Ovary (tissue), 9 donors: ENCODE measurements around the gene BACH2. TPM values are rescaled to one million over a fixed set of nuclear protein-coding genes. Genes with fewer than 3 reads are reported as not detected.

Experiments
- DNase-seq, 5 donors: peaks; one replicate each; pipeline ENCODE4 v3.0.0-alpha.2; 2019 to 2020
- H3K27ac ChIP-seq, 2 donors: fragments of 200-600 bp; one replicate each; pipeline versions ENCODE4 v1.5.1 to v1.8.0; 2019 to 2022
- H3K27me3 ChIP-seq: fragments of 200-600 bp; one replicate; pipeline ENCODE4 v1.8.0; 2022
- H3K36me3 ChIP-seq: fragments of 200-600 bp; sonication (generic); one replicate; pipeline ENCODE4 v1.5.1; 2019
- H3K4me1 ChIP-seq: one replicate; pipeline ENCODE4 v1.8.1; 2013; ENCODE audit warnings: mild to moderate bottlenecking, moderate library complexity; ENCODE audit not compliant: insufficient read depth
- H3K4me3 ChIP-seq: fragments of 200-600 bp; sonication (generic); one replicate; pipeline ENCODE4 v1.5.1; 2017
- H3K9me3 ChIP-seq, 2 donors: fragments of 200-600 bp in 1 of 2; sonication (generic) in 1 of 2; one replicate each; pipeline versions ENCODE4 v1.5.1 to v1.8.1; 2013 to 2019; ENCODE audit warnings: mild to moderate bottlenecking in 1 of 2, moderate library complexity in 1 of 2
- CTCF ChIP-seq, 3 donors: fragments of 450-650 bp in 2 of 3; fragments of 200-600 bp in 1 of 3; IDR thresholded peaks; one replicate each; pipeline versions ENCODE4 v1.5.1 to v1.8.0; 2016 to 2022; ENCODE audit warnings: antibody characterized with exemption in 3 of 3, mild to moderate bottlenecking in 1 of 3
- EP300 ChIP-seq: sonication (generic); formaldehyde crosslinking; IDR thresholded peaks from one replicate; pipeline ENCODE4 v1.6.1; 2017; ENCODE audit warnings: antibody characterized with exemption
- POLR2A ChIP-seq: fragments of 450-650 bp; IDR thresholded peaks from one replicate; pipeline ENCODE4 v1.6.1; 2017; ENCODE audit warnings: antibody characterized with exemption, mild to moderate bottlenecking, moderate library complexity
- WGBS, 3 donors: extraction: QIAGEN DNeasy Blood & Tissue Kit in 1 of 3; methylation state at CpG; one replicate each; pipeline versions ENCODE4 v1.1.5 to v1.1.7; 2013 to 2017; 5-methylcytosine and 5-hydroxymethylcytosine counted together
- intact Hi-C, 4 donors: fragments of 100-400 bp; cut with DNase I; formaldehyde crosslinking; loops; one replicate each; pipeline versions ENCODE4 v1.11.0 to v1.15.1; 2022 to 2023
- polyA plus RNA-seq, 2 donors: library from polyadenylated mRNA; stranded (reverse); fragments of 200-250 nt in 1 of 2; fragments of 350-450 nt in 1 of 2; fragmentation: Illumina TruSeq in 1 of 2; extraction: RNeasy Lipid Tissue Mini Kit (QIAGEN cat#74804) in 1 of 2; gene quantifications; one replicate each; pipeline ENCODE4 v1.2.3, GENCODE V29; 2013 to 2014
- total RNA-seq, 7 donors: library from RNA; depleted of rRNA in 2 of 7; stranded (reverse); fragments of >200 nt in 2 of 7; fragmentation: NEBNext Ultra II Directional in 3 of 7; extraction: Animal tissue kit (Norgen Biotek cat#: 25700) in 3 of 7; gene quantifications; one replicate each; pipeline versions ENCODE4 v1.1.0 to v1.2.4, GENCODE V29; 2016 to 2023
- donor health status: DM: no; HTN: no; CAD: no; lungs with moderate emphysema.
- donor health status: DM: no; HTN: no; CAD: no.
- donor health status: Bipolar disorder and iron deficiency.
- donor health status: DM: yes; HTN: yes; CAD: no.
- donor health status: DM: no; HTN: no; CAD: no.
- donor health status: DM: yes; HTN: yes; CAD: no.

The BACH2 gene
- total and polyA plus RNA-seq, 9 donors = 2.6 to 19.2 (median 10.5) TPM

GRCh38 chr6:90227673-90228072 lies 69.0 kb downstream of the BACH2 start:
- Histone ChIP-seq H3K27ac (no peak overlapping the region), H3K36me3 (no peaks in the 10 kb centered on the region), H3K4me1 (peaks cover 4% of the 10 kb centered on the region), H3K27me3 (no peaks in the 10 kb centered on the region), H3K4me3 (no peak overlapping the region), H3K9me3 (no peaks in the 10 kb centered on the region)
- intact Hi-C loops = loop anchor here in 1 of 4 donors (10.0 kb wide), 1 partner anchor 57 kb away; no protein-coding TSS in a partner anchor
- TF ChIP-seq EP300 = no peak
- TF ChIP-seq CTCF (IDR thresholded peaks at IDR 0.05) = no peak
- no peak for TF ChIP-seq POLR2A
- DNase-seq = no peak

- 80 to 81% (median 80%) methylated on average over 6 of the region's 6 CpGs for WGBS, 3 donors
- DNase-seq = no peak
- TF ChIP-seq POLR2A (no peak), EP300 (no peak), CTCF (IDR thresholded peaks at IDR 0.05) (no peak)
- H3K36me3 ChIP-seq = no peaks in the 10 kb centered on the region
- no peak overlapping the region for H3K27ac ChIP-seq
- intact Hi-C loops = loop anchor here in 1 of 4 donors (10.0 kb wide), 1 partner anchor 58 kb away; no protein-coding TSS in a partner anchor
- H3K9me3 ChIP-seq = no peaks in the 10 kb centered on the region
- no peak overlapping the region for H3K4me3 ChIP-seq
- peaks cover 4% of the 10 kb centered on the region for H3K4me1 ChIP-seq
- no peaks in the 10 kb centered on the region for H3K27me3 ChIP-seq
Measured at GRCh38 chr6:90227213-90227612, 69.4 kb downstream of the BACH2 start.

- WGBS, 3 donors = 85 to 86% (median 85%) methylated on average over 2 of the region's 2 CpGs
- intact Hi-C loops = loop anchor here in 1 of 4 donors (10.0 kb wide), 1 partner anchor 59 kb away; no protein-coding TSS in a partner anchor
- H3K9me3 ChIP-seq = no peaks in the 10 kb centered on the region
- H3K27ac ChIP-seq = no peak overlapping the region
- no peaks in the 10 kb centered on the region for H3K36me3 ChIP-seq
- H3K4me3 ChIP-seq = no peak overlapping the region
- H3K27me3 ChIP-seq = no peaks in the 10 kb centered on the region
- DNase-seq = no peak
- TF ChIP-seq EP300 (no peak), CTCF (IDR thresholded peaks at IDR 0.05) (no peak), POLR2A (no peak)
- peaks cover 4% of the 10 kb centered on the region for H3K4me1 ChIP-seq
Measured at GRCh38 chr6:90226257-90226656, 70.4 kb downstream of the BACH2 start.

- H3K4me3 ChIP-seq = no peak overlapping the region
- H3K36me3 ChIP-seq = no peaks in the 10 kb centered on the region
- 63 to 74% (median 68%) methylated on average over 1 of the region's 1 CpG for WGBS, 3 donors
- H3K27ac ChIP-seq = no peak overlapping the region
- H3K9me3 ChIP-seq = no peaks in the 10 kb centered on the region
- H3K4me1 ChIP-seq = peaks cover 5% of the 10 kb centered on the region
- intact Hi-C loops = loop anchor here in 1 of 4 donors (10.0 kb wide), 1 partner anchor 61 kb away; no protein-coding TSS in a partner anchor
- DNase-seq = no peak
- TF ChIP-seq EP300 = no peak
- no peaks in the 10 kb centered on the region for H3K27me3 ChIP-seq
Measured at GRCh38 chr6:90224196-90224595, 72.4 kb downstream of the BACH2 start.

GRCh38 chr6:90222724-90223198 lies 73.9 kb downstream of the BACH2 start:
- no peak for DNase-seq
- peaks cover 8% of the 10 kb centered on the region for H3K4me1 ChIP-seq
- no peak overlapping the region for H3K4me3 ChIP-seq
- no peaks in the 10 kb centered on the region for H3K36me3 ChIP-seq
- H3K9me3 ChIP-seq = no peaks in the 10 kb centered on the region
- intact Hi-C loops = loop anchor here in 1 of 4 donors (10.0 kb wide), 1 partner anchor 62 kb away; no protein-coding TSS in a partner anchor
- TF ChIP-seq POLR2A = no peak
- TF ChIP-seq EP300 = no peak
- H3K27me3 ChIP-seq = no peaks in the 10 kb centered on the region
- 96 to 98% (median 98%) methylated on average over 10 of the region's 10 CpGs for WGBS, 3 donors
- no peak overlapping the region for H3K27ac ChIP-seq
